Activated CD4-positive, alpha-beta T cell treated with anti-CD3 and anti-CD28 coated beads, Interleukin-2, amount 10 ng/mL, durations not matched to agents 24 days and 14 days (primary cell): Measurements from ENCODE around the gene ALKBH4. TPM values are rescaled to one million over a fixed set of nuclear protein-coding genes. Genes with fewer than 3 reads are reported as not detected.
"Not testable (repeated sequence)": the region's sequence is repeated elsewhere in the genome, so short reads cannot be mapped to it uniquely, and the experiment has no call there.

Source experiments
- DNase-seq: peaks from one replicate; pipeline ENCODE4 v3.0.0; 2022
- H3K27ac Mint-ChIP-seq: one replicate; pipeline ENCODE4 v1.8.0; 2022; ENCODE audit warnings: mild to moderate bottlenecking, mixed read lengths
- H3K27me3 Mint-ChIP-seq: one replicate; pipeline ENCODE4 v1.8.0; 2022; ENCODE audit warnings: mixed read lengths
- H3K36me3 Mint-ChIP-seq: one replicate; pipeline ENCODE4 v1.8.0; 2022; ENCODE audit warnings: low read depth, mild to moderate bottlenecking, mixed read lengths
- H3K4me1 Mint-ChIP-seq: one replicate; pipeline ENCODE4 v1.8.0; 2021; ENCODE audit warnings: mixed read lengths
- H3K4me3 Mint-ChIP-seq: one replicate; pipeline ENCODE4 v1.8.0; 2022; ENCODE audit warnings: mild to moderate bottlenecking, moderate library complexity, mixed read lengths
- H3K9me3 Mint-ChIP-seq: one replicate; pipeline ENCODE4 v1.8.0; 2021; ENCODE audit warnings: mixed read lengths
- intact Hi-C: fragments of 100-400 bp; cut with micrococcal nuclease; formaldehyde crosslinking; loops from one replicate; pipeline ENCODE4 v1.15.1; 2023
- total RNA-seq: library from RNA; stranded (reverse); gene quantifications from 2 replicates; pipeline ENCODE4 v1.2.3, GENCODE V29; 2022

Gene ALKBH4
- total RNA-seq, 1 donor from 2014 or later: 10.9 TPM

DNA sequence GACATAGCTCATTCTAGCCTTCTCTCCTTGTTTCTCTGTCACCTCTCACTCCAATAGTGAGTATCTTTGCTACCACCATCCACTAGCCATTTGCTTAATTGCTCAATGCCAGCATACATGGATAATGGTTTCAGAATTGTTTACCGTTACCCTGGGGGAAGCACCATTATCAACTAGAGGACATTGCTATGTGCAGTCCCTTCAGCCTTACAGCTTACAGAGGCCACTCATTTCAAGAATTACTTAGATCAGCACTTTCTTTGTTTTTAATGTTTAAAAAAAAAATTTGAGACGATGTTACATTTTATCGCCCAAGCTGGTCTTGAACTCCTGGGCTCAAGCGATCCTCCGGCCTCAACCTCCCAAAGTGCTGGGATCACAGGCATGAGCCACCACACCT lies 46.1 kb downstream of the ALKBH4 start:
- no peaks in the 10 kb centered on the region for H3K9me3 Mint-ChIP-seq
- no peak overlapping the region for H3K4me3 Mint-ChIP-seq
- H3K4me1 Mint-ChIP-seq: peaks cover 54% of the 10 kb centered on the region
- intact Hi-C loops: no loop called here
- no peak for DNase-seq
- H3K27me3 Mint-ChIP-seq: no peaks in the 10 kb centered on the region
- peak overlapping the region; percentile 54 for H3K27ac Mint-ChIP-seq
- H3K36me3 Mint-ChIP-seq: peaks cover 45% of the 10 kb centered on the region

DNA sequence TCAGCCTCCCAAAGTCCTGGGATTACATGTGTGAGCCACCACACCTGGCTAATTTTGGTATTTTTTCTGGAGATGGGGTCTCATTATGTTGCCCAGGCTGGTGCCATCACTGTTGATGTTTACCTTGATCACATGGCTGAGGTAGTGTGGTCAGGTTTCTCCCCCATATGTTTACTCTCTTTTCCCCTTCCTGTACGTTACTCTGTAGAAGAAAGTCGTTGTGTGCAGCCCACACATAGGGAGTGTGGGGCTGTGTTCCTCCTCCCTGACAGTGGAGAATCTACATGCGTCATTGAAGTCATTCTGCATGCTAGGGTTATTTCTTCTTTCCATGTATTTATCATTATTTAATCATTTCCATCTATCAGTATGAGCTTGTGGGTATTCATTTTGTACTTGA lies 47.6 kb downstream of the ALKBH4 start:
- H3K27me3 Mint-ChIP-seq: no peaks in the 10 kb centered on the region
- intact Hi-C loops: loop anchor here (1.0 kb wide), 1 partner anchor 9 kb away; no protein-coding TSS in a partner anchor
- H3K4me1 Mint-ChIP-seq: peaks cover 57% of the 10 kb centered on the region
- peaks cover 48% of the 10 kb centered on the region for H3K36me3 Mint-ChIP-seq
- peak overlapping the region; percentile 80 for H3K4me3 Mint-ChIP-seq
- H3K9me3 Mint-ChIP-seq: no peaks in the 10 kb centered on the region
- peak overlapping the region; percentile 97 for H3K27ac Mint-ChIP-seq
- no peak for DNase-seq

DNA sequence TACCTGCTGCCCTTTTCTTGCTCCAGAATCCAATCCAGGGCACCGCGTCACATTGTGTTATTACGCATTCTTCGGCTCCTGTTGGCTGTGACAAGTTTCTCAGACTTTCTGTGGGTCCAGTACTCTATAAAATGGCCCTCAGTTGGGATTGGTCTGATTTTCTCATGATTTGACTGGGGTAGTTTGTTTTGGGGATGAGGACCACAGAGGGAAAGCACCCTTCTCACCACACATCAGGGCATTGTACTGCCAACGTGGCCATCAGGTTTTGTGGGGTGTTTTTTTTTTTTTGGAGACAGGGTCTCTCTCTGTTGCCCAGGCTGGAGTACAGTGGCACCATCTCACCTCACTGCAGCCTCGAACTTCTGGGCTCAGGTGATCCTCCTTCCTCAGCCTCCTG lies 48.3 kb downstream of the ALKBH4 start:
- intact Hi-C loops: no loop called here
- Mint-ChIP-seq H3K27me3 (no peaks in the 10 kb centered on the region), H3K9me3 (no peaks in the 10 kb centered on the region), H3K4me3 (peak overlapping the region; percentile 80), H3K36me3 (peaks cover 51% of the 10 kb centered on the region), H3K4me1 (peaks cover 57% of the 10 kb centered on the region), H3K27ac (peak overlapping the region; percentile 97)
- DNase-seq: no peak

DNA sequence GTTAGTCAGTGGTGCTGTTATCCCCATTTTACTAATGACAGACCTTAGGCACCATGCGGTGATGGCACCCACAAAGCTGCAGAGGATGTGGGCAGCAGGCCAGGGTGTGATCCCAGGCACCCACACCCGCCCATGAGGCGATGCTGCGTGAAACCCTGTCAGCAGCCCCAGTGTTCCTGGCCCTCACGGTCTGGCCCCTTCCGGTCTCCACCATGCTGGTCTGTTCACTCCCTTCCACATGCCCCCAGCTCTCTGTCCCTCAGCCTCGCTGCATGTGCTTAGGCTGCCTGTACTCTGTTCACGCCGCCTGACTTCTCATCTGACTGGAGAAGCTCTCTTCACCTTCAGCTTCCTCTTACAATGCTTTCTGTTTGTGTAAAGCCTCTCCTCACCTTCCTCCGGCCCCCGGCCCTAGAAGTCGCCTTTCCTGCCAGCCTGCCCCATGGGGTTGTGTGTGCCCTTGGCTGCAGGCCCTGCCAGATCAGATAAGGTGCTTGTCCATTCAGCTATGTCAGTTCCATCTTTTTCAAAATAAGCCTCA lies 48.9 kb downstream of the ALKBH4 start:
- H3K36me3 Mint-ChIP-seq: peaks cover 50% of the 10 kb centered on the region
- H3K9me3 Mint-ChIP-seq: no peaks in the 10 kb centered on the region
- DNase-seq: peak; percentile 87
- peak overlapping the region; percentile 97 for H3K27ac Mint-ChIP-seq
- no peaks in the 10 kb centered on the region for H3K27me3 Mint-ChIP-seq
- intact Hi-C loops: no loop called here
- peak overlapping the region; percentile 80 for H3K4me3 Mint-ChIP-seq
- peaks cover 52% of the 10 kb centered on the region for H3K4me1 Mint-ChIP-seq

DNA sequence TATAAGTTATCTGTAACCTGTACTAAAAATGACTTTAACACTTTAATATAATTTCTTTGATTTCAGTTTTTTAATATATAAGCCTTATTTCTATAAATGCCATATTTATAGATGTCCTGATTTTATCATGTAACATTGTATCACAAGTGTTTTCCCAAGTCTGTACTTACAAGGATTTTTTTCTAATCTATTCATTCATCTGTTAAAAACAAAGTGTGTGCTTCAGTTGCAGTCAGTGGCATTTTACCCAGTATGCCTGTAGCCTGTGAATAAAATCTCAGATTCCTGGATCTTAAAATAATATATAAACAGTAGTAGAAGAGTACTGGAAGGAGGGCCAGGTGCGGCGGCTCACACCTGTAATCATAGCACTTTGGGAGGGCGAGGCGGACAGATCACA lies 51.1 kb downstream of the ALKBH4 start:
- intact Hi-C loops: loop anchor here (2.0 kb wide), 1 partner anchor 13 kb away; no protein-coding TSS in a partner anchor
- DNase-seq: no peak
- no peaks in the 10 kb centered on the region for H3K27me3 Mint-ChIP-seq
- no peak overlapping the region for H3K4me3 Mint-ChIP-seq
- H3K36me3 Mint-ChIP-seq: peaks cover 61% of the 10 kb centered on the region
- H3K9me3 Mint-ChIP-seq: no peaks in the 10 kb centered on the region
- peak overlapping the region; percentile 63 for H3K27ac Mint-ChIP-seq
- H3K4me1 Mint-ChIP-seq: peaks cover 37% of the 10 kb centered on the region

DNA sequence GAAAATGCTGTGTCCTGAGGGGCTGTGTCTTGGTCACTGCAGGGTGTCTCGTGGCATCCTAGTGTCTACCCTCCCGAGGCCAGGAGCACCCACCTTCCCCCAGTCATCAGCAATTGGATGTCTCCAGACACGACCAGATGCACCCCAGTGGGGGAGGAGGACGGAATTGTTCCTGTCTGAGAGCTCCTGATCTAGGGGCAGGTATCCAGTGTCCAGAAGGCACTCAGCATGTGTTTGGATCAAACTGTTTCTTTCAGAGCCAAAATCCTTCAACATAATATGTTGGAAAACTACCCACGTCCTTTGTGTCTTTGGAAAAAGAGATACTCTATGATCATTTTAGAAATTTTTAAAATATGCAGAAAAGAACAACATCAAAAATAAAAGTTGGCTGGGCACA lies 51.6 kb downstream of the ALKBH4 start:
- intact Hi-C loops: loop anchor here (2.0 kb wide), 1 partner anchor 14 kb away; no protein-coding TSS in a partner anchor
- Mint-ChIP-seq H3K4me3 (no peak overlapping the region), H3K36me3 (peaks cover 63% of the 10 kb centered on the region), H3K27me3 (no peaks in the 10 kb centered on the region), H3K9me3 (no peaks in the 10 kb centered on the region), H3K4me1 (peaks cover 36% of the 10 kb centered on the region), H3K27ac (no peak overlapping the region)
- DNase-seq: no peak

DNA sequence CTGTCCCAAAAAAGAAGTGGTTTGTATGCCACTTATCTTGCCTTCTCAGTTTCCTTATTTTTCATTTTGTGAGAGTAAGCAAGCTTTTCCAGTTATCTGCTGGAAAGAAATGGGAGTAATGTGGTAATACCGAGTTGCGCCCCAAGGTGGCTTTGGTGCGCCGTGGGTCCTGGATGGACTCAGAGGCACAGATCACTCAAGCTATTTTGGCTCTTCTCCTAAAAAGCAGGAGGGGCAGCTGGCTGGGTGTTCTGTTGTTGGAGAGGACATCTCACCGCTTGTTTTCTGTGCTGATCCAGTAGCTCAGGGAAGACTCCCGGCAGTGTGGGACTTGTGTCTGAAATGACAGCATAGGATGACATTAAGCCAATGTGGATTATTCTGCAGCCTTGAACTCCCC lies 52.1 kb downstream of the ALKBH4 start:
- H3K4me1 Mint-ChIP-seq: peaks cover 38% of the 10 kb centered on the region
- no peak overlapping the region for H3K27ac Mint-ChIP-seq
- intact Hi-C loops: loop anchor here (2.0 kb wide), 1 partner anchor 14 kb away; no protein-coding TSS in a partner anchor
- H3K36me3 Mint-ChIP-seq: peaks cover 68% of the 10 kb centered on the region
- no peak overlapping the region for H3K4me3 Mint-ChIP-seq
- H3K9me3 Mint-ChIP-seq: no peaks in the 10 kb centered on the region
- DNase-seq: peak; percentile 87
- no peaks in the 10 kb centered on the region for H3K27me3 Mint-ChIP-seq

DNA sequence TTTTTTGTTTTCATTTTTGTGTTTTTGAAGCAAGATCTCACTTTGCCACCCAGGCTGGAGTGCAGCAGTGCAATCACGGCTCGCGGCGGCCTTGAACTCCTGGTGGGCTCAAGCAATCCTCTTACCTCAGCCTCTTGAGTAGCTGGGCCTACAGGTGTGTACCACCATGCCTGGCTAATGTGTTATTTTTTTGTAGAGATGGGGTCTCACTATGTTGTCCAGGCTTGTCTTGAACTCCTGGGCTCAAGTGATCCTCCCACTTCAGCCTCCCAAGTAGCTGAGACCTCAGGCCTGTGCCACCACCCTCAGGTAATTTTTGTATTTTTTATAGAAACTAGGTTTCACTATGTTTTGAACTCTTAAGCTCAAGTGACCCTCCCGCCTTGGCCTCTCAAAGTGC lies 53.7 kb downstream of the ALKBH4 start:
- Mint-ChIP-seq H3K27ac (no peak overlapping the region), H3K36me3 (peaks cover 67% of the 10 kb centered on the region), H3K27me3 (no peaks in the 10 kb centered on the region), H3K4me1 (peaks cover 23% of the 10 kb centered on the region), H3K9me3 (no peaks in the 10 kb centered on the region), H3K4me3 (no peak overlapping the region)
- DNase-seq: no peak
- intact Hi-C loops: no loop called here

DNA sequence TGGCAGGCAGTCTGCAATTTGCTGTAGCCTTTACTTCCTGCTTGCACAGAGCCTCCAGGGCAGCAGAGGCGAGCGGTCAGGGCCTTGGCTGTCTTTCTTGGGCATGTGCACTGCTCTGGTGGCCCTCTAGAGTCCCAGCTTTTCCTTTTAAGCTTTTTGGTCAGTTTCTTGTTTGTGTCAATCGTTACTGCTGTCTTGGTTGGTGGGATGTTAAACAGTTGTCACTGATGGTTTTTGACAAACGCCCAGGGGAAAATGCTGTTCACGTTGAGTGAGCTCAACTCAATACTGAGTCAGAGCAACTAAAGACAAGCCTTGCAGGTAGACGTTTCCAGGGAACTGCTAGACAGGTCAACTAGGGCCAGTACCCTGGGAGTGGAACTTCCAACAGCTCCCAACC lies 54.5 kb downstream of the ALKBH4 start:
- no peak for DNase-seq
- Mint-ChIP-seq H3K4me3 (no peak overlapping the region), H3K9me3 (no peaks in the 10 kb centered on the region), H3K27me3 (no peaks in the 10 kb centered on the region), H3K4me1 (peaks cover 15% of the 10 kb centered on the region), H3K36me3 (peaks cover 68% of the 10 kb centered on the region), H3K27ac (no peak overlapping the region)
- intact Hi-C loops: no loop called here

DNA sequence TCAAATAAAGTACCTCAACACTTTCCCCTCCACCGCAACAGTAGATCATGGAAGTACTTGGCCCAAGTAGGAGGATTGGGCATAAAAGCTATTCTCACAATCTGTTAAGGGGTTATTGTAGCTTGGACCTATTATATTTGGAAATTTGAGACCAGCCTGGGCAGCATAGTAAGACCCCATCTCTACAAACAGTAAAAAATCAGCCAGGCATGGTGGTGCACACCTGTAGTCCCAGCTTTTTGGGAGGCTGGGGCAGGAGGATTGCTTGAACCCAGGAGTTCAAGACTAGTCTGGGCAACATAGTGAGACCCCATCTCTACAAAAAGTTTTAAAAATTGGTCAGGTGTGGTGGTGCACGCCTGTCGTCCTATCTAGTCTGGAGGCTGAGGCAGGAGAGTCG lies 55.3 kb downstream of the ALKBH4 start:
- no peaks in the 10 kb centered on the region for H3K27me3 Mint-ChIP-seq
- no peaks in the 10 kb centered on the region for H3K9me3 Mint-ChIP-seq
- intact Hi-C loops: no loop called here
- H3K36me3 Mint-ChIP-seq: peaks cover 68% of the 10 kb centered on the region
- H3K27ac Mint-ChIP-seq: no peak overlapping the region
- DNase-seq: no peak
- peaks cover 14% of the 10 kb centered on the region for H3K4me1 Mint-ChIP-seq
- H3K4me3 Mint-ChIP-seq: no peak overlapping the region

DNA sequence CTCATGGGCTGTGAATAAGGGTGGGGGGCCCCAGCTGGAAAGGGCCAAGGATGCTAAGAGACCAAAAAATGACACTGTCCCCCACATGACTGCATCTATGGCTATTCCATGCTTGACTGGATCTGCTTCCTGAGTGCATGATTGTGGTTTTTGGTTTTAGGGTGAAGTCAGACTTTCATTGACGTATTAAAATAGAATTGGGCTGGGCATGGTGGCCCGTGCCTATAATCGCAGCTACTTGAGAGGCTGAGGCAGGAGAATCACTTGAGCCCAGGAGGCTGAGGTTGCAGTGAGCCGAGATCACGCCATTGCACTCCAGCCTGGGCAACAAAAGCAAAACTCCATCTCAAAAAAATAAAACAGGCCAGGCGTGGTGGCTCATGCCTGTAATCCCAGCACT lies 56.1 kb downstream of the ALKBH4 start:
- intact Hi-C loops, H3K4me3 Mint-ChIP-seq, H3K9me3 Mint-ChIP-seq, H3K27me3 Mint-ChIP-seq, DNase-seq, H3K27ac Mint-ChIP-seq: not testable (repeated sequence)
- peaks cover 68% of the 10 kb centered on the region for H3K36me3 Mint-ChIP-seq
- H3K4me1 Mint-ChIP-seq: peaks cover 16% of the 10 kb centered on the region

DNA sequence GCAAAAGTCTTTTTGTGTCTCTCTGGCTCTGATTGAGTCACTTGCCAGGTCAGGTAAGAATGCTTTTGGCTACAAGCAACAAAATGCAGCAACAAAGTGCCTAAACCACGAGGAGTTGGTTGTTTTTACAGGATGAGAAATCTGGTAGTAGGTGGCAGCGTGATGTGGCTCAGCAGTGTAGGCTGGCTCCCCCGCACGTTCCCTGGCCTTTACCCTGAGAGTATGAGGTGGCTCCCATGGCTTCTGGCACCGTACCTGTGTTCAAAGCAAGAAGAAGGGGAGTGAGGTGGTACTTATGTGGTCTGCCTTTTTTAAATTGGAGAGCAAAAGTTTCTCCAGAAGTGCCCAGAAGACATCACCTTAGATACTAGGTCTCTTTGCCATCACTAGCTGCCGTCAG lies 56.8 kb downstream of the ALKBH4 start:
- Mint-ChIP-seq H3K27ac (no peak overlapping the region), H3K9me3 (no peaks in the 10 kb centered on the region), H3K36me3 (peaks cover 70% of the 10 kb centered on the region), H3K4me3 (no peak overlapping the region), H3K27me3 (no peaks in the 10 kb centered on the region), H3K4me1 (peaks cover 14% of the 10 kb centered on the region)
- intact Hi-C loops: no loop called here
- no peak for DNase-seq
